WI38 (cell line): ENCODE data around the gene PARS2.

Source experiments
- H3K4me3 ChIP-seq: 2 replicates; pipeline ENCODE4 v1.5.1; 2011; ENCODE audit warnings: low read depth, mild to moderate bottlenecking, control low read depth, low read length
- TF ChIP-seq, protein P1 (sequence below): IDR thresholded peaks from 2 replicates; pipeline ENCODE4 v1.5.1; 2012; ENCODE audit warnings: low read depth, mild to moderate bottlenecking, control low read depth, low read length

The PARS2 gene

DNA sequence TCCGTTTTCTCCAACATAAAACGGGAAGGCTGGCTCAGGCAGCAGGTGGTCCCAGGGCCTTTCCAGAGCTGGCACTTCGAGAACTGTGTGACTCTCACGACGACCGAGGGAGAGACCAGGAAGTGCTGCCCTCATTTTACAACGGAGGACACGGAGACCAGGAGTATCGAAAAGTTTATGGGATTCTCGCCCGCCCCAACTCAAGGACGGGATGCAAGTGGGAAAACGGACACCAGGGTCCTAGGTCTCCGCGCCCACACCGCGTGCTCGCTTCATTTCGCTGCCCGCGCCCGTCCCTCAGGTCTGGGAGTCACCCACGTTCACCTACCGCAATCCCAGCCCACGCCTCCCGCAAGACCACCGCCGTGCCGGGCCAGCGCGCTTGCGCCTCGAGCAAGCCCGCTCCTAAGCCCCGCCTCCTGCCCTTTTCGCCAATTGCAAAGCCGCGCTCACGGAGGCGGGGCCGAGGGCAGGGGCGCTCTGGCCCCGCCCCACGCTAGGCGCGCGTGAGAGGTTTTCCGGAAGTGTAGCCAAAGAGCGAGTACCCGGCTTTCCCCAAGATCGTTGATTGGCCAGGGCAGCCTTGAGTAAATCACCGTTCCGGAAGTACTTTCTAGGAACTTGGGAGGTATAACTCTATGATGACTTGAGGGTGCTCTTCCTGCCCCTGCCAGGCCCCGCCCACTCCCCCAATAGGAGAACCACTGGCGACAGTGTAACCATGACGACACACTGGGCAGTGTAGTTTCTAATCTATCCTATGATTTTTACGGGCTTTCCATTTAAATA, at the start of gene PARS2:
Gene PARS2 (minus strand): TSS at position 391 of the 789 bp plus-strand sequence. CDS start 5,362 bp downstream, outside the sequence.
- TF ChIP-seq, protein P1, sequence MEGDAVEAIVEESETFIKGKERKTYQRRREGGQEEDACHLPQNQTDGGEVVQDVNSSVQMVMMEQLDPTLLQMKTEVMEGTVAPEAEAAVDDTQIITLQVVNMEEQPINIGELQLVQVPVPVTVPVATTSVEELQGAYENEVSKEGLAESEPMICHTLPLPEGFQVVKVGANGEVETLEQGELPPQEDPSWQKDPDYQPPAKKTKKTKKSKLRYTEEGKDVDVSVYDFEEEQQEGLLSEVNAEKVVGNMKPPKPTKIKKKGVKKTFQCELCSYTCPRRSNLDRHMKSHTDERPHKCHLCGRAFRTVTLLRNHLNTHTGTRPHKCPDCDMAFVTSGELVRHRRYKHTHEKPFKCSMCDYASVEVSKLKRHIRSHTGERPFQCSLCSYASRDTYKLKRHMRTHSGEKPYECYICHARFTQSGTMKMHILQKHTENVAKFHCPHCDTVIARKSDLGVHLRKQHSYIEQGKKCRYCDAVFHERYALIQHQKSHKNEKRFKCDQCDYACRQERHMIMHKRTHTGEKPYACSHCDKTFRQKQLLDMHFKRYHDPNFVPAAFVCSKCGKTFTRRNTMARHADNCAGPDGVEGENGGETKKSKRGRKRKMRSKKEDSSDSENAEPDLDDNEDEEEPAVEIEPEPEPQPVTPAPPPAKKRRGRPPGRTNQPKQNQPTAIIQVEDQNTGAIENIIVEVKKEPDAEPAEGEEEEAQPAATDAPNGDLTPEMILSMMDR, result no peak
- peak within 1 kb of the TSS; percentile 77 for H3K4me3 ChIP-seq

DNA sequence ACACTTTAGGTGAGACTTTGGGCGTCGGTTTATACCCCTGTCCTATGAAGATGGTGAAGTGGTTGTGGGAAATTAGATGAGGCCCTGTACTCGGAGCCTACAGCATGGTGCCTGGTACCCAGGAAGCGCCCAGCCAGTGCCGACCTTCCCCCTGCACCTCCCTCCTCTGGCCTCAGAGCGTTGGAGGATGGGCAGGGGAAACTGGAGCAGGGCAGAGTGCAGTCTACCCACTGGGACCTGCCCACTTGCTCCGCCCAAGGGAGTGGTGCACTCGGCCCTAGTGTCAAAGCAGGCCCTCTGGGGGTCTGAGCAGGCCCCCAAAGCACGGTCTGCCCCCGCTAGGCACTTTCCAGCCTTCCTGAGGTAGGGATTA, 49.8 kb upstream of the PARS2 start:
- no peak overlapping the region for H3K4me3 ChIP-seq
- TF ChIP-seq, protein P1, result no peak

DNA sequence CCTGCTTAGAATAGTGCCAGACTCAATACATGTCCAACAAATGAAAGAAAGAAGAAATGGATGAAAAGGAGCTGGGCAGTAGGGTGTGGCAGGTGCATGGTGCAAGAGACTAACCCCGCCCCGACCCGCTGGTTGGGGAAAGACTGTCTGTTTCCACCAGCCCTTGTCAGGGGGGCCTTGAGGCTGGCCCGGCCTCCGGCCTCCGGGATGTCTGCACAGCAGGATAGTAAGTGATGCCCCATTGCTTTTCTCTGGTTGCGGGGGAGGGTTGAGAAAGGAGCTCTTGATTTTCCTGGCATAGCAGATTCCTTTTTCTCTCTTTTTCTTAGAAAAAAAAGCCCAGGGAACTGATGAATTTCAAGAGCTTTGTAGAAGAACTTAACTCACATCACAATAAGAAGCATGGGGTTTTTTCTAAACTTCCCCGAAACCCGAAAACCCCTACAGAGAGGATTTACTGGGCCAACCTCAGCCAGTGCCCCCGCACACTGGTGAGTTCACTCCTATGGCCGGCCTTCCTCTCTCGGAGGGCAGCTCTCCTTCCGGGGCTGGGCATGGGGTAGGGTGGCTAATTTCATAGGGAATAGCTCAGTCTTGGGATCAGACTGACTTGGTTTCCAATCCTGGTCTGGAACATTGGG, 49.3 kb upstream of the PARS2 start:
- TF ChIP-seq, protein P1, result no peak
- H3K4me3 ChIP-seq, result no peak overlapping the region

DNA sequence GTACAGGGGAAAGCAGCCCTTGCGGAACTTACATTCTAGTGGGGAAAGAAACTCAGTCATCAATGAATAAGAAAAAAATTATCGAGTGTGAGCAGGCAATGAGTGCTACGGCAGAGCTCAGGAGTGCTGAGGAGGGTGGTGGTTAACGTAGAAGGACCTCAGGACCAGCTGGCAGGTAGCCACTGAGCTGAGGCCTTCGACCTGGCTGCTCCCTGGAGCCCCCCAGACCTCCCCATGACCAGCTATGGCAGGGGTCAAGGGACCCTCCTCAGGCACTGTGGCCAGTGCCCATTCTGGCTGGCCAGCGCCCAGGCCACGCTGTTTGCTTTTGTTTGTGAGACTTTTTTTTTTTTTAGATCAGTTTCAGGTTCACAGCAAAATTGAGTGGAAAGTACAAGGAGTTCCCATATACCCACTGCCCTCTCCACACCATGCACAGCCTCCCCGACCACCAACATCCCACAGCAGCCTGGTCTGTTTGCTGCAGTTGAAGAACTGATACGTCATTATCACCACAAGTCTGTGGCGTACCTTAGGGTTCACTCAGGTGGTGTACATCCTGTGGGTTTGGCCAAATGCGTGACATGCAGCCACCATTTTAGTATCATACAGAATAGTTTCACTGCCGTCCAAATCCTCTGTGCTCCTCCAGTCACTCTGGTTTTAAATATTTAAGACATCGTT, 48.6 kb upstream of the PARS2 start:
- no peak overlapping the region for H3K4me3 ChIP-seq
- TF ChIP-seq, protein P1, result no peak

DNA sequence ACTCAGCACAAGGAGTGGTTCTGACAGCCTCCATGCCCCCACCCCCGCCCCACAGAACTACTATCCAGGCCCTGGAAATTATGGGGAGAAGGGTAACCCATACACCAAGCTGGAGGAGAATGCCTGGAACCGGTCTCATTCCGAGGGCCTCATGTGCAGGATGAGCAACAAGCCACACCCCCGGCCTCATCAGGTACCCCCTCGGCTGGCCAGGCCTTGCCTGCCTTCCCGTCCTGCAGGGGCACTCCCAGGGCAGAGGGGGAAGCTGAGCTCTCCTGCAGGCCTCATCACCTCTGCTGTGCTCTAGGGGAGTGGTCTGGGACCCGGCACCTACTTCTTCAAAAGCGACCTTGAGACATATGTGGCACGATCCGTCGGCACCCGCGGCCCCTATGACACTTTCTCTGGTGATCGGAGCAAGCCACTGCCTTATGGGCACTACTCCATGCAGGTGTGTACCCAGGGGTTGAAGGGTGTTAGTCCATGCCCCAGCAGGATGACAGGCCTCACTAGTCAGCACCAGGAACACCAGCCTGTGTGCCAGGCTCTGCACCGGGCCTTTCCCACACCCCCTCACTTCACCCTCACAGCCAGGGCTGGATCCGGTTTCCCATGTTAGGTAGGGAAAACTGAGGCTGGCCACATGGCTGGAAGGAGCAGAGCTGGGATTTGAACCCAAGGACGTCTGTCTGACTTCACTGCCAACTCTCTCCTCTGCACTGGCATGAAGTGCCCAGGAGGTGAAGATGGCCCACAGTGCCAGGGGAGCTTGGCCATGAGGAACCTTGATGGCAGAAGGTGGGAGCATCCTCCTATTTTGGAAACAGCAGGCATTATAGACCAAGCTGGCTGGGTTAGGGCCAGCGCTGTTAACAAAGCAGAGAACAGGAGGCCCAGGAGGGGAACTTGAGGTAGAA, 47.7 kb upstream of the PARS2 start:
- no peak overlapping the region for H3K4me3 ChIP-seq
- TF ChIP-seq, protein P1, result no peak

DNA sequence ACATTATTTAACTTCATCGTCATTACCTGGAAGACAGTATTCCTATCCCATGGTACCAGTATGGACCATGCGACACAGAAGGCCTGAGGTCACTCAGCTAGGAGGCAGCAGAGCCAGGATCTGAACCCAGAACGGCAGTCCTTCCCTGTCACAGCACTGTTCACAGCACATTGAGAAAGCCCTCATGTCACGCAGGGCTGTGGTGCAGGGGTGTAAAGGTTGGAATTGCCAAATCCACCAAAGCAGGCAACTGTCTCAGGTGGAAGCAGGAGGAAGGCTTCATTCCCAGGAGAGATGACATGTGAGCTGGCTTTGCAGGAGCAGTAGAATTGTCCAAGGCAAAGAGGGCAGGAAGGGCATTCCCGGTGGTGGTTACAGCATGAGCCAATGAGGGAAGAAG, 46.7 kb upstream of the PARS2 start:
- TF ChIP-seq, protein P1, result no peak

More for the DNA sequence above, 46.7 kb upstream of the PARS2 start:
- H3K4me3 ChIP-seq, result no peak overlapping the region
